Measurements from ENCODE around the gene NRCAM. TPM values are rescaled to one million over a fixed set of nuclear protein-coding genes. Genes with fewer than 3 reads are reported as not detected.

NRCAM gene
- polyA plus RNA-seq, 3 donors, result not detected

DNA sequence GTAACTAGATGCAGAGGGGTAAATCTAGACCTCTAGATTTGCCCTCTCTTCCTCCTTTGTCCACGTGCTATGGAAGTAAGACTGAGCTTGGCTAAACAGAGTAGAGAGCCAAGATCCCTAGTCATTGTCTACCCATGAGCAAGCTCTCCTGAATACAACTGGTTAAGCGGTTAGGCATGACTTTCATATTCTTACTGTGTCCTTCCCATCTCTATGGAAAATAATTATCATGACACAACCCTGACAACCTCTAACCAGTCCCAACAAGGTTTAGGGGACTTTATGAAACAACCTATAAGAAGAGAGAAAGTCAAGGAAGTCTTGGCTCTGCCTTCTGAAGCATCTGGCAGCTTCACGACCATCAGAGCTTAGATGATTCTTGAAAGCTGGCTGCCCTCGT lies 318.2 kb downstream of the NRCAM start:
- Mint-ChIP-seq H3K27me3 (ENCODE audit: low read depth in 3 of 3) (peaks cover 0 to 1% (median 0%) of the 10 kb centered on the region in 3 donors), H3K27ac (no peak overlapping the region), H3K4me1 (peaks cover 17% of the 10 kb centered on the region), H3K4me3 (no peak overlapping the region), H3K9me3 (peaks cover 0 to 3% (median 0%) of the 10 kb centered on the region in 7 donors), H3K36me3 (no peaks in the 10 kb centered on the region)
- no peaks in the 10 kb centered on the region for H3K79me2 ChIP-seq (ENCODE audit: insufficient read depth, low read length)
- no peak overlapping the region for H3K4me2 ChIP-seq (replicated peaks; ENCODE audit: extremely low read depth, low read length, poor library complexity, severe bottlenecking)
- no peak overlapping the region for H3K4me3 ChIP-seq (replicated peaks in 1 of 3; ENCODE audit: low read depth in 2 of 3, low read length in 3 of 3)
- no peaks in the 10 kb centered on the region for H4K20me1 ChIP-seq (ENCODE audit: insufficient read depth, low read length)
- no peaks in the 10 kb centered on the region for H3K36me3 ChIP-seq (replicated peaks in 1 of 2; ENCODE audit: control insufficient read depth in 1 of 2, insufficient read depth in 2 of 2, low read length in 2 of 2)
- no peaks in the 10 kb centered on the region for H3K9me3 ChIP-seq (replicated peaks in 1 of 2; ENCODE audit: control insufficient read depth in 1 of 2, insufficient read depth in 1 of 2, low read length in 2 of 2)
- H3K4me1 ChIP-seq (ENCODE audit: control insufficient read depth in 1 of 2, insufficient read depth in 2 of 2, low read length in 2 of 2), result peaks cover 10 to 15% of the 10 kb centered on the region in 2 donors
- DNase-seq, result no peak
- H3K27ac ChIP-seq (ENCODE audit: low read depth in 1 of 2, low read length in 2 of 2), result no peak overlapping the region
- H3K27me3 ChIP-seq (ENCODE audit: control insufficient read depth in 2 of 2, insufficient read depth in 2 of 2, low read length in 2 of 2), result no peaks in the 10 kb centered on the region
- intact Hi-C loops (cut with micrococcal nuclease), result no loop called here
- TF ChIP-seq, protein P1, sequence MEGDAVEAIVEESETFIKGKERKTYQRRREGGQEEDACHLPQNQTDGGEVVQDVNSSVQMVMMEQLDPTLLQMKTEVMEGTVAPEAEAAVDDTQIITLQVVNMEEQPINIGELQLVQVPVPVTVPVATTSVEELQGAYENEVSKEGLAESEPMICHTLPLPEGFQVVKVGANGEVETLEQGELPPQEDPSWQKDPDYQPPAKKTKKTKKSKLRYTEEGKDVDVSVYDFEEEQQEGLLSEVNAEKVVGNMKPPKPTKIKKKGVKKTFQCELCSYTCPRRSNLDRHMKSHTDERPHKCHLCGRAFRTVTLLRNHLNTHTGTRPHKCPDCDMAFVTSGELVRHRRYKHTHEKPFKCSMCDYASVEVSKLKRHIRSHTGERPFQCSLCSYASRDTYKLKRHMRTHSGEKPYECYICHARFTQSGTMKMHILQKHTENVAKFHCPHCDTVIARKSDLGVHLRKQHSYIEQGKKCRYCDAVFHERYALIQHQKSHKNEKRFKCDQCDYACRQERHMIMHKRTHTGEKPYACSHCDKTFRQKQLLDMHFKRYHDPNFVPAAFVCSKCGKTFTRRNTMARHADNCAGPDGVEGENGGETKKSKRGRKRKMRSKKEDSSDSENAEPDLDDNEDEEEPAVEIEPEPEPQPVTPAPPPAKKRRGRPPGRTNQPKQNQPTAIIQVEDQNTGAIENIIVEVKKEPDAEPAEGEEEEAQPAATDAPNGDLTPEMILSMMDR (IDR thresholded peaks at IDR 0.05), result no peak
- 83% methylated on average over 2 of the region's 4 CpGs for WGBS (ENCODE audit: insufficient coverage)
- no peak overlapping the region for H2AFZ ChIP-seq (ENCODE audit: insufficient read depth, low read depth, low read length, poor library complexity, severe bottlenecking)
- H3K9ac ChIP-seq (ENCODE audit: insufficient read depth, low read length, poor library complexity, severe bottlenecking), result no peak overlapping the region

DNA sequence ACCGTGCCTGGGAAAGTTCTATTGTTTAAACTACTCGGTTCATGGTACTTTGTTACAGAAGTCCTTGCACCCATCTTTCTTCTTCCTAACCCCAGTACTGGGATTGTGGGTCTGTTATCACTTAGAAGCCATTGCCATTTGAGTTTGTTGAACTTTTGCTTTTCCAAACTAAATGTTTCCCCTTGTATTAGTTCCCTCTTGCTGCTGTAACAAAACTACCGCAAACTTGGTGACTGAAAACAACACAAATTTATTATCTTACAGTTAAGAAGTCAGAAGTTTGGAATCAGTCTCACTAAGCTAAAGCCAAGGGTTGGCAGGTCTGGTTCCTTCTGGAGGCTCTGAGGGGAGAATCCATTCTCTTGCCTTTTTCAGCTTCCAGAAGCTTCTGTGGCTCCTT lies 319.2 kb downstream of the NRCAM start:
- intact Hi-C loops (cut with micrococcal nuclease), result no loop called here
- Histone ChIP-seq H3K9me3 (replicated peaks in 1 of 2; ENCODE audit: control insufficient read depth in 1 of 2, insufficient read depth in 1 of 2, low read length in 2 of 2) (no peaks in the 10 kb centered on the region), H3K36me3 (replicated peaks in 1 of 2; ENCODE audit: control insufficient read depth in 1 of 2, insufficient read depth in 2 of 2, low read length in 2 of 2) (no peaks in the 10 kb centered on the region), H2AFZ (ENCODE audit: insufficient read depth, low read depth, low read length, poor library complexity, severe bottlenecking) (no peak overlapping the region), H3K4me2 (replicated peaks; ENCODE audit: extremely low read depth, low read length, poor library complexity, severe bottlenecking) (no peak overlapping the region), H3K27me3 (ENCODE audit: control insufficient read depth in 2 of 2, insufficient read depth in 2 of 2, low read length in 2 of 2) (no peaks in the 10 kb centered on the region), H3K9ac (ENCODE audit: insufficient read depth, low read length, poor library complexity, severe bottlenecking) (no peak overlapping the region), H4K20me1 (ENCODE audit: insufficient read depth, low read length) (no peaks in the 10 kb centered on the region), H3K79me2 (ENCODE audit: insufficient read depth, low read length) (no peaks in the 10 kb centered on the region), H3K27ac (ENCODE audit: low read depth in 1 of 2, low read length in 2 of 2) (no peak overlapping the region), H3K4me3 (replicated peaks in 1 of 3; ENCODE audit: low read depth in 2 of 3, low read length in 3 of 3) (no peak overlapping the region), H3K4me1 (ENCODE audit: control insufficient read depth in 1 of 2, insufficient read depth in 2 of 2, low read length in 2 of 2) (peaks cover 10 to 15% of the 10 kb centered on the region in 2 donors)
- H3K4me3 Mint-ChIP-seq, result no peak overlapping the region
- TF ChIP-seq, protein P1 (IDR thresholded peaks at IDR 0.05), result no peak
- peaks cover 0 to 3% (median 0%) of the 10 kb centered on the region in 7 donors for H3K9me3 Mint-ChIP-seq
- no peak for DNase-seq
- WGBS (ENCODE audit: insufficient coverage), result 90% methylated on average over 2 of the region's 3 CpGs
- H3K4me1 Mint-ChIP-seq, result peaks cover 17% of the 10 kb centered on the region
- H3K27ac Mint-ChIP-seq, result no peak overlapping the region
- peaks cover 0 to 1% (median 0%) of the 10 kb centered on the region in 3 donors for H3K27me3 Mint-ChIP-seq (ENCODE audit: low read depth in 3 of 3)
- H3K36me3 Mint-ChIP-seq, result no peaks in the 10 kb centered on the region

Data from CD14-positive monocyte (primary cell).